IPS-18a (cell line): ENCODE measurements around the gene ZNF532.
"Not testable (repeated sequence)": the region's sequence is repeated elsewhere in the genome, so short reads cannot be mapped to it uniquely, and the experiment has no call there.

Source experiments
- H3K27ac ChIP-seq: one replicate; pipeline ENCODE4 v1.5.1; 2013; ENCODE audit warnings: low read length
- H3K27me3 ChIP-seq: one replicate; pipeline ENCODE4 v1.6.1; 2013; ENCODE audit warnings: mild to moderate bottlenecking, low read length; ENCODE audit not compliant: control insufficient read depth, insufficient read depth
- H3K36me3 ChIP-seq: one replicate; pipeline ENCODE4 v1.6.1; 2013; ENCODE audit warnings: low read depth, low read length; ENCODE audit not compliant: control insufficient read depth
- H3K4me1 ChIP-seq: one replicate; pipeline ENCODE4 v1.6.1; 2013; ENCODE audit warnings: low read depth, low read length; ENCODE audit not compliant: control insufficient read depth
- H3K4me3 ChIP-seq: one replicate; pipeline ENCODE4 v1.5.1; 2013; ENCODE audit warnings: low read length
- H3K9ac ChIP-seq: one replicate; pipeline ENCODE4 v1.6.1; 2013; ENCODE audit warnings: mild to moderate bottlenecking, low read length, moderate library complexity
- H3K9me3 ChIP-seq: one replicate; pipeline ENCODE4 v1.6.1; 2013; ENCODE audit warnings: low read depth, low read length; ENCODE audit not compliant: control insufficient read depth

ZNF532 gene

DNA sequence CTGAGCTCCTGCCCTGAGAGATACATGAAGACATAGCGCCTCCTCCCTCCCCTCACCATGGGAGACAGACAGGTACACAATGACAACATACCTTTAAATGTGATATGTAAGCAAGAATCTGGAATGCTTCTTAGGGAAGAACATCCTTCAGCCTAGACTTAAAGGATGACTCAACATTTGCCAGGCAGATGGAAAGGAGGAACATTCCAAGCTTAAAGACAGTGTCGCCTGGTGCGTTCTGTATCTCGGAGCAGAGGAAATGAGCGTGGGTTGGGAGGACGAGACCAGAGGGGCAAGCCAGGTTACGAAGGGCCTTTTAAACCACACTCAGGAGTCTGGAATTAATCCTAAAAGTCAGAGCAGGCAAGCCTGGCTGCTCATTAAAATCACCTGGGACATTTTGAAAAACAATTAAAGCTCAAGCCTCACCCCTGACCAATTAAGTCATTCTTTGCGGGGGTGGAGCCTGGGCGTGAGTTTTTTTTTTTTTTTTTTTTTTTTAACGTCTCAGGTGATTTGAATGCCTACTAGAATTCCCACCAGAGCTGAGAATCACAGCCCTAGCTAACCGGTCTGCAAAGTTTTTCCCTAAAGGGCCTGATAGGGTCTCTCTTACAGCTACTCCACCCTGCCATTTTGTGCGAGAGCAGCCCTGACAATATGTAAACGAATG lies 143.8 kb downstream of the ZNF532 start:
- H3K9ac ChIP-seq = no peak overlapping the region
- H3K4me1 ChIP-seq = peaks cover 4% of the 10 kb centered on the region
- no peak overlapping the region for H3K4me3 ChIP-seq
- no peaks in the 10 kb centered on the region for H3K27me3 ChIP-seq
- no peak overlapping the region for H3K27ac ChIP-seq
- H3K36me3 ChIP-seq = no peaks in the 10 kb centered on the region
- no peaks in the 10 kb centered on the region for H3K9me3 ChIP-seq

DNA sequence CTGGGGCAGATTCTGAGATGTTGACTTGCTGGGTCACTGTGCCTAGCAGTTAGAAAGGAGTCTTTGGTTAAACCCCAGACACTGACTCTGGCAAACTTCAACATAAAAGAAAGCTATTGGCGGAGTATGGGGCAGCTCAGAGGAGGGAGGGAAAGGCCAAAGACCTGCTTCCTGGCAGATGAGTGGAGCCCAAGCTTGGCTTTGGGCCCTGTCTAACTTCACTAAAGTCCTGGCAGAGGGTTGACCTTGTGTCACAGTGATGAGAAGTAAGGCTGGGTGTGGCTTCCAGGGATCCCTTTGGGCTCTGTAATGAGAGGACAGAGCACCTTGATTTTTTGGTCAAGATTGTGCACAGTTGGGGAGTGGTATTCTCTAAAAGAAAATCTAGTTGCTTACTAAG lies 145.2 kb downstream of the ZNF532 start:
- no peaks in the 10 kb centered on the region for H3K27me3 ChIP-seq
- no peak overlapping the region for H3K27ac ChIP-seq
- H3K4me3 ChIP-seq = no peak overlapping the region
- H3K36me3 ChIP-seq = no peaks in the 10 kb centered on the region
- H3K9ac ChIP-seq = no peak overlapping the region
- peaks cover 4% of the 10 kb centered on the region for H3K4me1 ChIP-seq
- H3K9me3 ChIP-seq = no peaks in the 10 kb centered on the region

DNA sequence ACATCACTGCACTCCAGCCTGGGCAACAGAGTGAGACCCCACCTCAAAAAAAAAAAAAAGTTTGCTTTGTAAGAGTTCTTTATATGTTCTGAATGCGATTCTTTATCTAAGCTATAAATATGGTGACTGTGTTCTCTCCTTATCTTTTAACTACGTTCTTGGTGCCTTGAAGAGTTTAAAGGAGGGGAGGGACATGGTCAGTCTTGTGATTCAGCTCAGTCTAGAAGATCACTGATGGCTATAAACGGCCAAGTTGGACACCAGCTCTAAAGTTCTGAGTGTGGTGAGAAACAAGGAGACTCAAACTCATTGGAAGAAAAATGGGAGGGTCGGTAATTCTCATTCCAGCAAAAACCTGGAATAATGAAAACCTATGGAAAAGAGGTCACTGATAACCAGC lies 146.6 kb downstream of the ZNF532 start:
- Histone ChIP-seq H3K36me3 (no peaks in the 10 kb centered on the region), H3K27ac (no peak overlapping the region), H3K9ac (no peak overlapping the region), H3K4me1 (peaks cover 10% of the 10 kb centered on the region), H3K4me3 (no peak overlapping the region), H3K9me3 (no peaks in the 10 kb centered on the region), H3K27me3 (no peaks in the 10 kb centered on the region)

DNA sequence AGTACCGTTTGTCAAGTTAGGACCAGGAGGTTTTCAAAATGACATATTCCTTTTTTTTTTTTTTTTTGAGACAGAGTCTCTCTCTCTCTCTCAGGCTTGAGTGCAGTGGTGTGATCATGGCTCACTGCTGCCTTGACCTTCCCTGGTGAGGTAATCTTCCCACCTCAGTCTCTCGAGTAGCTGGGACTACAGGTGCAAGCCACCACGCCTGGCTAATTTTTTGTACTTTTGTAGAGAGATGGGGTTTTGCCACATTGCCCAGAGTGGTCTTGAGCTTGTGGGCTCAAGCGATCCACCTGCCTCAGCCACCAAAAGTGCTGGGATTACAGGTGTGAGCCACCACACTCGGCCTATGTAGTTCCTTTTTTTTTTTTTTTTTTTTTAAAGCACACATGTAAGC lies 147.1 kb downstream of the ZNF532 start:
- H3K27me3 ChIP-seq = no peaks in the 10 kb centered on the region
- H3K4me3 ChIP-seq = no peak overlapping the region

DNA sequence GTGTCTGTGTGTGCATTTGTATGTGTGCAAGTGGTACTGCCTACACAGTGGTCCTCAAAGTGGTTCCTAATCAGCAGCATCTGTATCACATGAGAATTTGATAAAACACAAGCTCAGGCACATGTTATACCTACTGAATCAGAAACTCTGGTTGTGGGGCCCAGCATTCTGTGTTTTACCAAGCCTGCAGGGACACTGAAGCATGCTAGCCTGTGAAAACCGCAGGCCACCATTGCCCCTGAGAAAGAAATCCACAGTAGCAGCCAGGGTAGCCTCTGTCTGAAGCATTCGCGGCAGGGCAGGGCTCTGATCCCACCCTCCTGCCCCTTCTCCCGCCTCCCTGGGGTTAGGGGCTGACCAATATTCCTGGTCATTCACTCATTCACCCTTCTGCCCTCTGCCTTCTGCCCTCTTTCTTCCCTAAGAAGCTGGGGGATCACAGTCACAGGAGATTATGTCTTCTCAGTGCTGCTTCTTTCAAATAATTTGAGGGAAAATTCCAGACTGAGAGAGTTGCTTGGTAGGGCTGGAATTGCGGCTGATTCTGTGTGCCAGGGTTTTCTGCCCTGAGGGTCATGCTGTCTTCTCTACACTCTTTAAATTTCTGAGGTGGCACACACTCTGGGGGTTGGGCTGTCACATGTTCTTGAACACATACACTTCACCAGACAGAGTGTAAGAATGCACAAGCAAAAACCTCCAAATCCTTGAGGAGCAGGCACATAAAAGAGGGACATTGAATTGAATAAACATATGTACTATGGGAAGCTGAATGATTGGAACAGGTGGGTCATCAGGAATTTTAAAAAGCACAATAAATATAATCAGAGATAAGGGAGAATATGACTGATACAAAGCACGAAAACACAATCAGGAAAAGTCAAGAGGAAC lies 148.4 kb downstream of the ZNF532 start:
- Histone ChIP-seq H3K27ac (no peak overlapping the region), H3K4me1 (peaks cover 10% of the 10 kb centered on the region), H3K9me3 (no peaks in the 10 kb centered on the region), H3K4me3 (no peak overlapping the region), H3K9ac (no peak overlapping the region), H3K36me3 (no peaks in the 10 kb centered on the region), H3K27me3 (no peaks in the 10 kb centered on the region)

More for the DNA sequence above, 147.1 kb downstream of the ZNF532 start:
- Histone ChIP-seq H3K36me3 (no peaks in the 10 kb centered on the region), H3K4me1 (peaks cover 10% of the 10 kb centered on the region), H3K9ac (no peak overlapping the region), H3K9me3 (no peaks in the 10 kb centered on the region), H3K27ac (no peak overlapping the region)

DNA sequence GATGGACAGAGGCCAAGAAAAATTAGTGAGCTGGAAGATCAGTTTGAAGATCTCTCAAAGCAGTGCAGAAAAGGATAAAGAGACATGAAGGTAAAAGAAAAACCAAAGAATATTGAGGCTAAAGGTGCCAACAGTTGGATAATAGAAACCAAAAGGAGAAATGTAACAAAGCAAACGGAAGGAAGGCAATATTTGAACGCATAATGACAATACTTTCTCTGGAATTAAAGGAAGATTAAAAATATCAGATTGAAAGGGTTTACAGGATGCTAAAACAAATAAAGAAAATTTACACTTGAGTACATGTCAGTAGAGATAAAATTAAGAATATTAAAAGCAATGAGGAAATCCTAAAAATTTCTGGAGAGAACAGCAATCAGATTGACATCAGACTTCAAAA lies 149.1 kb downstream of the ZNF532 start:
- Histone ChIP-seq H3K4me3 (no peak overlapping the region), H3K4me1 (peaks cover 6% of the 10 kb centered on the region), H3K27me3 (no peaks in the 10 kb centered on the region), H3K9ac (no peak overlapping the region), H3K27ac (no peak overlapping the region), H3K9me3 (no peaks in the 10 kb centered on the region), H3K36me3 (no peaks in the 10 kb centered on the region)

DNA sequence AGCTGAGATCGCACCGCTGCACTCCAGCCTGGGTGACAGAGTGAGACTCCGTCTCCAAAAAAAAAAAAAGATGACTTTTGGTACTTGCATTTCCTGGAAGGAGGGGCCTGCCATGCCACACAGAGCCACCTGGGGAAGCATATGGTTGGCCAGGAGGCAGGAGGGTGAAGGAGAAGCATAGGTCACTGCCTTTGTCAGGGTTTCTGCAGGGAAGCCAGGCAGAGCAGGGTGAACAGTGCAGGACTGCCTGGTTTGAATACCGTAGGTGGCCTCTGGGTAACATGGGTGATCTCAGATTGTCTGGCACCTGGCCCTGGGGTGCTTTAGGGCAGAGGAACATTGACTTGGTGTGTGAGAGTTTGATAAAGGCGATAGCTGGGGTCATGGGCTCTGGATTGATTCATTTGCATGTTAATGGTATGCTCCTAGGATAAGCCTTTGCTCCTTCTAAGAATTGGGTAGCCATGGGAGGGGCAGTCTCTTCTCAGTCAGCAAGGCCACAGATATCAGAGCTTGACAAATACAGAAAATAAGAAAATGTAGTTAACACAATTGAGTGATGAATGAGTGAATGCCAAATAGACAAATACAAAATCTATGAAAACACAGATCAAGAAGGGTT lies 151.0 kb downstream of the ZNF532 start:
- no peaks in the 10 kb centered on the region for H3K36me3 ChIP-seq

DNA sequence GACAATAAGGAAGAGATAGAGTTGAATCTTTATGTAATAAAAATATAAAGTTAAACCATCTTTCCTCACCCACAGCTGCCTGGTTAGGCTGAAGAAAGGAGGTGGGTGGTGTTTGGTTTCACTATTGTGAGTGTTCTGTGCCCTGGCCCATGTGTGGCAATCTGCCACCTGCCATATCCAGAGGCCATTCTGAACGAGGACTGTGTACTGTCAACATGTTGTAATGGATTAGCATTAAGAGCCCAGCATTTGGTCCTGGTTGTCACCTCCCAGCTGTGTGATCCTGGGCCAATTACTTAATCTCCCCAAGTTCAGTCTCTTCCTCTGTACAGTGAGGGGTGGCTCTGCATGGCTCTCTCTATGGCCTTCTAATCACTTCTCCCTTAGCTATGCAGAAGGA lies 156.8 kb downstream of the ZNF532 start:
- no peak overlapping the region for H3K4me3 ChIP-seq
- H3K27me3 ChIP-seq = no peaks in the 10 kb centered on the region
- no peaks in the 10 kb centered on the region for H3K4me1 ChIP-seq
- H3K9me3 ChIP-seq = no peaks in the 10 kb centered on the region
- H3K9ac ChIP-seq = no peak overlapping the region
- no peaks in the 10 kb centered on the region for H3K36me3 ChIP-seq
- no peak overlapping the region for H3K27ac ChIP-seq

More for the DNA sequence above, 151.0 kb downstream of the ZNF532 start:
- no peak overlapping the region for H3K9ac ChIP-seq
- H3K27ac ChIP-seq = no peak overlapping the region
- no peaks in the 10 kb centered on the region for H3K9me3 ChIP-seq
- H3K27me3 ChIP-seq = no peaks in the 10 kb centered on the region
- H3K4me1 ChIP-seq = peaks cover 6% of the 10 kb centered on the region
- no peak overlapping the region for H3K4me3 ChIP-seq

DNA sequence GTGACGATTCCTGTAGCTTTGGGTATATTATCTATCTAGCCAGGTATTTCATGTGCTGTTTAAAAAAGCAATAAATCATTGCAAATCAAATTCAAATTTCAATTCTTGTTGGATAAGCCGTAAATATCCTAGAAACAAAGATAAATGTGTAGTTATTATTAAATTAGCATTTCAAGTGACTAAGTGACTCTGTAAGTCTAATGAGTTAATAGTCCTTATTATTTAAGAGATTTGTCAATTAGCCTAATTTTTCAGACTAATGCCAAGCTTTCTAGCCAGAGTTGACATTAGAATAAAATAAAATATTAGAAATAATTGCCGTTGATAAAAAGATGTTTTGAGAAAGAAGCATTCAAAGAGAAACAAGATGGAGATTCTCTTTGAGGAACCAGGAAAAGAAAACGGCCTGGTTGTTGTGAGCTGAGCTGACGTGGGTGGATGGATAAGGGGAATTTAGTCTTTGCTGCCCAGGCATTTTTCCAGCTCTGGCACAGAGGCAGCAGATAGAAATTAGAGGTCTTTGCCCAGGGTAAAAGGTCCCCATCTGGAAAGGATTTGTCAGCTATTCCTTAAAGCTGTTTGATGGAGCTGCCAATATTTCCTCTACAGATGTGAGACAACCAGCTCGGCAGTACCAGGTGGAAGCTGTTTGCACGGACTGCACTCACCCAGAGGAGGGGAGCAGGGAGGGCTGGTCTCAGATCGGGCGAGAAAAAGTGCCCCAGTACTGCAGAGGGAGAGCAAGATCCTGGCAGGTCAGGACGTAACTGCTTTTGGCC lies 157.7 kb downstream of the ZNF532 start:
- H3K9ac ChIP-seq = no peak overlapping the region
- no peaks in the 10 kb centered on the region for H3K9me3 ChIP-seq
- H3K36me3 ChIP-seq = no peaks in the 10 kb centered on the region
- no peak overlapping the region for H3K4me3 ChIP-seq
- no peak overlapping the region for H3K27ac ChIP-seq
- no peaks in the 10 kb centered on the region for H3K4me1 ChIP-seq
- H3K27me3 ChIP-seq = no peaks in the 10 kb centered on the region

DNA sequence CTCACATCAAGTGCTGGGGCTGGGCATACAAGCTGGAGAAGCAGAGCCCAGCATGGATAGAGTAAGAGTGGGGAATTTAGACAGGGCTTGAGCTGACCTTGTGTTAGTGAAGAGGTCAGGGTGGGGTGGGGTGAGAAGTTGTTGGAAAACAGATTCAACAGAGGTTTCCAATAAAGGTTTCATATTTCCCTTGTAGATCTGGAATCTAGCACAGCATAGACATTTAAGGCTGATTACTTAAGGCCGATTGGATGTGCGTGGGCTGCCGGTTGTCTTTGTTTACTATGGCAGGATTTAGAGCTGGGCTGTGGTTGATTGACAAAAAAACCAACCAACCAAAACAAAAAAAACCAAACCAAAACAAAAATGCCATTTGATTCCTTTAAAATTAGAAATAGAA lies 160.2 kb downstream of the ZNF532 start:
- no peak overlapping the region for H3K4me3 ChIP-seq
- no peaks in the 10 kb centered on the region for H3K27me3 ChIP-seq
- H3K27ac ChIP-seq = no peak overlapping the region
- no peaks in the 10 kb centered on the region for H3K9me3 ChIP-seq
- H3K9ac ChIP-seq = no peak overlapping the region
- H3K4me1 ChIP-seq = peaks cover under 1% of the 10 kb centered on the region
- H3K36me3 ChIP-seq = no peaks in the 10 kb centered on the region

DNA sequence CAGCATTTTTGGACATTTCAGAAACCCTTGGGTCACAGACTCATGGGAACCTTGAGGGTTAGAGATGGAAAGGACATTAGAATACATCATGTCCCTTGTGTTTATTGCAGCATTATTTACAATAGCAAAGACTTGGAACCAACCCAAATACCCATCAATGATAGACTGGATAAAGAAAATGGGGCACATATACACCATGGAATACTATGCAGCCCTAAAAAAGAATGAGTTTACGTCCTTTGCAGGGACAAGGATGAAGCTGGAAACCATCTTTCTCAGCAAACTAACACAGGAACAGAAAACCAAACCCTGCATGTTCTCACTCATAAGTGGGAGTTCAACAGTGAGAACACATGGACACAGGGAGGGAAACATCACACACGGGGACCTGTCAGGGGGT lies 160.9 kb downstream of the ZNF532 start:
- H3K4me3 ChIP-seq, H3K27ac ChIP-seq: not testable (repeated sequence)

More for the DNA sequence above, 160.9 kb downstream of the ZNF532 start:
- not testable (repeated sequence) for H3K9ac ChIP-seq, H3K4me1 ChIP-seq, H3K27me3 ChIP-seq, H3K9me3 ChIP-seq, H3K36me3 ChIP-seq
